Colonic mucosa (tissue), 4 donors: ENCODE results near the gene EP400. TPM values are rescaled to one million over a fixed set of nuclear protein-coding genes. Genes with fewer than 3 reads are reported as not detected.

Experiments
- DNase-seq: peaks from one replicate; pipeline ENCODE4 v3.0.0-alpha.2; 2020
- H3K27ac ChIP-seq: fragments of 200-600 bp; one replicate; pipeline ENCODE4 v1.8.0; 2021
- H3K27me3 ChIP-seq: fragments of 200-600 bp; one replicate; pipeline ENCODE4 v1.8.0; 2021
- H3K36me3 ChIP-seq: fragments of 200-600 bp; one replicate; pipeline ENCODE4 v1.8.0; 2021
- H3K4me1 ChIP-seq: fragments of 200-600 bp; one replicate; pipeline ENCODE4 v1.8.0; 2021; ENCODE audit warnings: mild to moderate bottlenecking
- H3K4me3 ChIP-seq: fragments of 200-600 bp; one replicate; pipeline ENCODE4 v1.8.0; 2021
- H3K9ac ChIP-seq, 2 donors: one replicate each; pipeline ENCODE4 v1.7.0; 2013; ENCODE audit warnings: control low read depth in 2 of 2, low read depth in 2 of 2, low read length in 2 of 2
- H3K9me3 ChIP-seq: fragments of 200-600 bp; one replicate; pipeline ENCODE4 v1.8.0; 2021
- intact Hi-C: fragments of 100-400 bp; cut with DNase I; formaldehyde crosslinking; loops from one replicate; pipeline ENCODE4 v1.14.1; 2022
- total RNA-seq, 2 donors: library from RNA; stranded (reverse); fragmentation: NEBNext Ultra II Directional in 1 of 2; extraction: Animal tissue kit (Norgen Biotek cat#: 25700) in 1 of 2; gene quantifications; one replicate each; pipeline ENCODE4 v1.2.1, GENCODE V29; 2021
- TF ChIP-seq, protein P1 (sequence below): fragments of 200-600 bp; IDR thresholded peaks from one replicate; pipeline ENCODE4 v1.8.0; 2022; ENCODE audit warnings: antibody characterized with exemption, mild to moderate bottlenecking
- donor health status: healthy.
- donor health status: DM: no; HTN: no; CAD: no.
- donor health status: DM: no; HTN: no; CAD: no.

The EP400 gene
- total RNA-seq, 2 donors from 2014 or later, result 23.3 to 39.0 TPM

- H3K27ac ChIP-seq, result no peak overlapping the region
- H3K36me3 ChIP-seq, result no peaks in the 10 kb centered on the region
- no peaks in the 10 kb centered on the region for H3K27me3 ChIP-seq
- H3K9me3 ChIP-seq, result no peaks in the 10 kb centered on the region
- H3K4me3 ChIP-seq, result no peak overlapping the region
- H3K4me1 ChIP-seq, result no peaks in the 10 kb centered on the region
- TF ChIP-seq, protein P1, sequence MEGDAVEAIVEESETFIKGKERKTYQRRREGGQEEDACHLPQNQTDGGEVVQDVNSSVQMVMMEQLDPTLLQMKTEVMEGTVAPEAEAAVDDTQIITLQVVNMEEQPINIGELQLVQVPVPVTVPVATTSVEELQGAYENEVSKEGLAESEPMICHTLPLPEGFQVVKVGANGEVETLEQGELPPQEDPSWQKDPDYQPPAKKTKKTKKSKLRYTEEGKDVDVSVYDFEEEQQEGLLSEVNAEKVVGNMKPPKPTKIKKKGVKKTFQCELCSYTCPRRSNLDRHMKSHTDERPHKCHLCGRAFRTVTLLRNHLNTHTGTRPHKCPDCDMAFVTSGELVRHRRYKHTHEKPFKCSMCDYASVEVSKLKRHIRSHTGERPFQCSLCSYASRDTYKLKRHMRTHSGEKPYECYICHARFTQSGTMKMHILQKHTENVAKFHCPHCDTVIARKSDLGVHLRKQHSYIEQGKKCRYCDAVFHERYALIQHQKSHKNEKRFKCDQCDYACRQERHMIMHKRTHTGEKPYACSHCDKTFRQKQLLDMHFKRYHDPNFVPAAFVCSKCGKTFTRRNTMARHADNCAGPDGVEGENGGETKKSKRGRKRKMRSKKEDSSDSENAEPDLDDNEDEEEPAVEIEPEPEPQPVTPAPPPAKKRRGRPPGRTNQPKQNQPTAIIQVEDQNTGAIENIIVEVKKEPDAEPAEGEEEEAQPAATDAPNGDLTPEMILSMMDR, result no peak
- intact Hi-C loops, result no loop called here
- no peak overlapping the region for H3K9ac ChIP-seq
- no peak for DNase-seq
Measured at GRCh38 chr12:131971226-131971625, 21.5 kb downstream of the EP400 start.

- Histone ChIP-seq H3K36me3 (no peaks in the 10 kb centered on the region), H3K9ac (no peak overlapping the region), H3K27me3 (no peaks in the 10 kb centered on the region), H3K4me1 (no peaks in the 10 kb centered on the region), H3K4me3 (no peak overlapping the region), H3K27ac (no peak overlapping the region), H3K9me3 (no peaks in the 10 kb centered on the region)
- no peak for DNase-seq
- intact Hi-C loops, result no loop called here
- TF ChIP-seq, protein P1, result no peak
Measured at GRCh38 chr12:131975228-131975627, 25.5 kb downstream of the EP400 start.

GRCh38 chr12:131979606-131980005 lies 29.9 kb downstream of the EP400 start:
- Histone ChIP-seq H3K9ac (no peak overlapping the region), H3K4me3 (no peak overlapping the region), H3K4me1 (no peaks in the 10 kb centered on the region), H3K27me3 (no peaks in the 10 kb centered on the region), H3K36me3 (no peaks in the 10 kb centered on the region), H3K27ac (no peak overlapping the region), H3K9me3 (no peaks in the 10 kb centered on the region)
- intact Hi-C loops, result no loop called here
- TF ChIP-seq, protein P1, result no peak
- DNase-seq, result no peak

- no peak overlapping the region for H3K9ac ChIP-seq
- H3K27ac ChIP-seq, result no peak overlapping the region
- no peaks in the 10 kb centered on the region for H3K4me1 ChIP-seq
- DNase-seq, result no peak
- no peaks in the 10 kb centered on the region for H3K27me3 ChIP-seq
- H3K4me3 ChIP-seq, result no peak overlapping the region
- H3K36me3 ChIP-seq, result no peaks in the 10 kb centered on the region
- intact Hi-C loops, result no loop called here
- no peaks in the 10 kb centered on the region for H3K9me3 ChIP-seq
- TF ChIP-seq, protein P1, result no peak
Measured at GRCh38 chr12:131980263-131980662, 30.5 kb downstream of the EP400 start.

- H3K27me3 ChIP-seq, result no peaks in the 10 kb centered on the region
- H3K4me1 ChIP-seq, result no peaks in the 10 kb centered on the region
- intact Hi-C loops, result no loop called here
- H3K27ac ChIP-seq, result no peak overlapping the region
- no peak overlapping the region for H3K4me3 ChIP-seq
- no peak for DNase-seq
- H3K9me3 ChIP-seq, result no peaks in the 10 kb centered on the region
- TF ChIP-seq, protein P1, result no peak
- H3K36me3 ChIP-seq, result no peaks in the 10 kb centered on the region
- no peak overlapping the region for H3K9ac ChIP-seq
Measured at GRCh38 chr12:131981388-131981787, 31.6 kb downstream of the EP400 start.

DNA sequence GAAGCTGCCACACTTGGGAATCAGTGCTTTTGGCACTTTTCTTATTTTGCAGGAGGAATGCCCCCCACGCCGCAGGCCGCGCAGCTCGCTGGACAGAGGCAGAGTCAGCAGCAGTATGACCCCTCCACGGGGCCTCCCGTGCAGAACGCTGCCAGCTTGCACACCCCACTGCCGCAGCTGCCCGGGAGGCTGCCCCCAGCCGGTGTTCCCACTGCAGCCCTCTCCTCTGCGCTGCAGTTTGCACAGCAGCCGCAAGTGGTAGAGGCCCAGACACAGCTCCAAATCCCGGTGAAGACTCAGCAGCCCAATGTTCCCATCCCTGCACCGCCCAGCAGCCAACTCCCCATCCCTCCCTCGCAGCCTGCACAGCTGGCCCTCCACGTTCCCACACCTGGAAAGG lies 32.3 kb downstream of the EP400 start:
- Histone ChIP-seq H3K36me3 (no peaks in the 10 kb centered on the region), H3K9me3 (no peaks in the 10 kb centered on the region), H3K27me3 (no peaks in the 10 kb centered on the region), H3K9ac (no peak overlapping the region), H3K27ac (no peak overlapping the region), H3K4me3 (no peak overlapping the region), H3K4me1 (no peaks in the 10 kb centered on the region)
- no peak for DNase-seq
- TF ChIP-seq, protein P1, result no peak
- intact Hi-C loops, result no loop called here
